HG03066 (cell line): Measurements from ENCODE around the gene SNAPC2.

ENCODE experiments used
- ATAC-seq: cut with Tn5 transposase; IDR thresholded peaks from one replicate; pipeline ENCODE4 v1.9.1; 2021; ENCODE audit warnings: low read depth; ENCODE audit not compliant: unreplicated experiment

SNAPC2 gene

DNA sequence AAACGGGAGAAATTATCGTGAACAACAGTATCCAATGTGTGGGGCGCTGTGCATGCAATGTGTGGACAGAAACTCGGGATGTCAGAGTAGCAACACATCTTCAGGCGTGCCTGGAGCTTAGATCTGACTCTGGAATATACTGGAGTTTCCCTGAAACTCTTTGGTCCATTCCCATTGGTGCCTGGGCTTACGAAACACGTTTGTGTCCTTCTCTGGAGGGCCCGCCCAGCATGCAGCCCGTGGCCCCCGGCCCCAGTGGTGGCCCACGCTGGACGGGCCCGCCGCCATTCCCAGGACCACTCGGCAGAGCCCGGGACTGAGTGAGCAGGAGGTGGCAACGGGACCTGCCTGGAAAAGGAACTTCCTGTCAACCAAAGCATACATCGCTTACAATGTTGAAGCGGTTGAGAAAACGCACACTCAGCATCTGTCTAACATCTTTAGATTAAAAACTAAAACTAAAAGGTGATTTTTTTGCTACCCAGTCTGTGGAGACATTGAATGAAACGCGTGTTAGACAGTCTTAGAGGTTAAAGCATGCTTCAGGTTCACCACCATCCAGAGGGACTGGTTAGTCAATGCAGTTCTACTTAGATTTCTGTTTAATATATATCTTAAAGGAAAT lies 42.6 kb downstream of the SNAPC2 start:
- ATAC-seq, result no peak

DNA sequence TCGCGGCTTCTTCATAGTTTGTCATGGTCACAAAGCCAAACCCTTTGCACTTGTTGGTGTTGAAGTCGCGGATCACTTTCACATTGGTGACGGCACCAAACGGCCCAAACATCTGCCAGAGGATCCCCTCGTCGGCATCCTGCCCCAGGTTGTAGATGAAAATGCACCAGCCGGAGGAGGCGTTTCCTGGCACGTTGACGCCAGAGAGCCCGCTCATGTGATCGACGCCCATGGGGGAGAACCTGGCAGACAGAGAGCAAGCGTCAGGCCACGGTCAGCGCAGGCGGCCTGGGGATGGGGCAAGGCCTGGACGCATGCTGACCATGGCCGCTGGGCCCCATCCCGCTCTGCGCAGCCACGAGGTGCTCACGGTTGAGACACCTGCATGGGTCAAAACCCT lies 43.4 kb downstream of the SNAPC2 start:
- ATAC-seq, result no peak

DNA sequence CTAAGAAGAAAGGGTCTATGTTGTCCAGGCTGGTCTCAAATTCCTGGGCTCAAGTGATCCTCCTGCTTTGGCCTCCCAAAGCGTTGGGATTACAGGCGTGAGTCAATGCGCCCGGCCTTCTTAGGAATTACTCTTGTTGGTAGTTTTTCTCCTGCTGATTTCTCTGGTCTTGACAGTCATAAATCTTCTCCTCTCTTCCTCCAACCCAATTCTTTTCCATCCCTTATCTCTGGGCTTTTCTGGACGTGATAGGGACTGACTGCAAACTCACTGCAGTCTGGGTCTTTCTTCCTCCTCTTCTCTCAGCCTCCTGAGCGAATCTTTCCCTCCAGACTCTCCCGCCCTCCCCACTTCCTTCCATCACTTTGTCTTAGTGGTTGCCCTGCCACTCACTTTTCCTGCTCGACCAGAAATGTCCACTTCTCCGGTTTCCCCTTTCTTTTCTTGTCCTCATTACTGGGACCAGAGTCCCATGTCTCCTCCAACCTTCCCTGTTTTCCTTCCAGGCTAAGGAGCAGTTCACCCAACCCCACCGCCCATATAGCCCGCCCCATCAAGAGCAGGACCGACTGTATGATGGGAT lies 45.2 kb downstream of the SNAPC2 start:
- no peak for ATAC-seq

DNA sequence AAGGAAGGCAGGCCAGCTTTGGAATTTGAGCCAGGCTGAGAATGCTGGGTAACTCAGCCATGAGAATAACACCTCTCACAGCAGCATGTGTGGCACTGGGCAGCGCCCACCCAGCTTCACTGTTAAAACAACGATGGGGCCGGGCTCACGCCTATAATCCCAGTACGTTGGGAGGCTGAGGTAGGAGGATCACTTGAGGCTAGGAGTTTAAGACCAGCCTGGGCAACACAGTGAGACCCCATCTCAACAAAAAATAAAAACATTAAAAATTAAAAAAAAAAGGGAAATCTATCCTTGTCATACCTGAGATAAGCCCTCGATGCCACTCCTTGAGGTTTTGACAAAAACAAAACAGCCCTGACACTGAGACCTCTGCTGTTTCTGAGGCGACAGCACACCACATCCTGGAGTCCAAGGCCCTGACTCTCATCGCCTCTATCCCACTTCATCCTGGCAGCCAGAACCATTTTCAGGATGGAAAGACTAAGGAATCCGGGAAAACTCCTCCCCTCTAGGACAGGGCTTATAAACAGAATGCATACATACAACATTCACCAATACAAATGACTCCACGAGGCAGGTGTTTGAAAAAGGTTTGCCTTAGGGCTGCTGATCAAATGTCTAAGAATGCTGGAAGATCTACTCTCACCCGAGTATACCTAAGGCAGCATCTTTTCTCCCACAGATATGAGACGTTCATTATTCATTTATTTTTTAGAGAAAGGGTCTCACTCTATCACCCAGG lies 46.0 kb downstream of the SNAPC2 start:
- ATAC-seq, result no peak

DNA sequence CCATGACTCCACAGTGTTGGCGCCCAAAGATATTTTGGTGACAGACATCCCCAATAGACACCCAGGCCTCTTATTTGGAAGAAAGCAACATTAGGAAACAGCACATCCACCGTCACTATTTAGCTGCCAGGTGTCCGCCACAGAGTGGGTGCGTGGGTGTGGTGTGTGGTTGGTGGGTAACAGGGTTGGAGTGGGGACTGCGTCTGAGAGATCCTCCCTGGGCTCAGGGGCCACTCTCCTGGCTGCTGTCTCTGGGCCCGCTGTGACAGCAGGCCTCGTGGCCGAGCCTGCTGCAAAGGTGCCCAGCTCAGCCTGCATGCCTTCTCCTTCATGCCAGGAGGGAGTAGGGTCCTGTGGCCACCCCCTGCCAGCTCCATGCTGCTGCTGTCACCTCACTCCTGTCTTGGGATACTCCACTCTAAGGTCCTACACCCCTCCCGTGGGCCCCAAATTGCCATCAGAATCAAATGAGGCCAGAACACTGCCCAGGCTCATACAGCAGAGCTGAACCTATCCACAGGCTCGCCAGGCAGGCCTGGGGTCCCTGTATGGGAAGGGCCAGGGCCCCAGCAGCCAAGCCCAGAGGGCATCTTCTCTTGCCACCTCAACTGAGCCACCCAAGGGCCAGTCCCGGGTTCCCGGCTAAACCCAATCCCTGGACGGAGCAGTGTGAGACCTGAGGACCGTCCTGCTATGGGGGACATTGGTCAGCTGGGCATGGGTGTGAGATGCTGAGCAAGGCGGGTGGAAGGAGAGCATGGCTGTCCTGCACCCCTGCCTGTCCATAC lies 48.1 kb downstream of the SNAPC2 start:
- ATAC-seq, result no peak

DNA sequence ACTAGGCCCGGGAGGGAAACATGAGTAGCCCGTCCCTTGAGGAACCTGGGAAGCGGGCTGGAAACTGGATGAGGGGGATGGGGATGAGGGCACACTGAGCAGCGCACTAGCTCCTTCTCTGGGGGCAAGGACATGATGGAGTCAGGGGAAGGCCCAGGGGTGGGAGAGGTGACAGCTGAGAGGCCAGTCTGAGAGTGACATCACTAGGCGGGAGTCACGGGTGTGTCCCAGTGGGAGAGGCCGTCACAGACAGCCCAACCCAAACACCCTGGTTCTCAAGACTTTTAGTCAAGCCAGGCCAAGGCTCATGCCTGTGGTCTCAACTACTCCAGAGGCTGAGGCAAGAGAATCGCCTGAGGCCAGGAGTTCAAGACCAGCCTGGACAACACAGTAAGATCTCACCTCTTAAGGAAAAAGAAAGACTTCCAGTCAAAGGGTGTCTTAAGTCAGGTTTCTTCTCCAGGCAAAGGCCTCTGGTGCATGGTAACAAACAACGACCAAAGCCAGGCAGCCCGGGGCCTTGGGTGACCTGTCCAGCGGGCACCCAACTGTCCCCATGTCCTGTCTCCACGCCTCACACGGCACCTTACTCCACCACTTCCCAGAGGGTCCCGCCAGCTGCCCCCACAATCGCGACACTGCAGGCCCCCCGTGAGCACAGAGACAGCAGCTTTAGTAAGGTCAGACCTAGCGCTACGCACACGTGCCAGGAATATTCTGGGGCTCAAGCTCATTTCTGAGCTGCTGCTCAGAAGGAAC lies 48.8 kb downstream of the SNAPC2 start:
- ATAC-seq, result no peak

DNA sequence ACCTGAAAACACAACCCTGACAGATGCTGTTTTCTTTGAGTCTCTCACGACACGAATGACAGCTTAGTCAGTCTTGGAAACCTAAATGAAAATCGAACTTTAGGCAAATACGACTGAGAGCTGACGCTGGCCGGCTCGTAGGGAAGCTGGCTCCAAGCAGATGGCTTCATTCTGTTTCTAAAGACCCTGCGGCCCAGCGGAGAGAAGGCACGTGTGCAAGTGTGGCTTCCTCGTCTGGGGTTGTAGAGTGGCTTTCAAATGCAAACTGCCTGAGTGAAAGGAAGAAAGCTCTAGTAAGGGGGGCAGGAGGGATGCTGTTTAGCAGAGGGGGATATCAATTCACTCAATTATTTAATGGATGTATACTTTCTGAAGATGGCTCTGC lies 49.4 kb downstream of the SNAPC2 start:
- ATAC-seq, result no peak

DNA sequence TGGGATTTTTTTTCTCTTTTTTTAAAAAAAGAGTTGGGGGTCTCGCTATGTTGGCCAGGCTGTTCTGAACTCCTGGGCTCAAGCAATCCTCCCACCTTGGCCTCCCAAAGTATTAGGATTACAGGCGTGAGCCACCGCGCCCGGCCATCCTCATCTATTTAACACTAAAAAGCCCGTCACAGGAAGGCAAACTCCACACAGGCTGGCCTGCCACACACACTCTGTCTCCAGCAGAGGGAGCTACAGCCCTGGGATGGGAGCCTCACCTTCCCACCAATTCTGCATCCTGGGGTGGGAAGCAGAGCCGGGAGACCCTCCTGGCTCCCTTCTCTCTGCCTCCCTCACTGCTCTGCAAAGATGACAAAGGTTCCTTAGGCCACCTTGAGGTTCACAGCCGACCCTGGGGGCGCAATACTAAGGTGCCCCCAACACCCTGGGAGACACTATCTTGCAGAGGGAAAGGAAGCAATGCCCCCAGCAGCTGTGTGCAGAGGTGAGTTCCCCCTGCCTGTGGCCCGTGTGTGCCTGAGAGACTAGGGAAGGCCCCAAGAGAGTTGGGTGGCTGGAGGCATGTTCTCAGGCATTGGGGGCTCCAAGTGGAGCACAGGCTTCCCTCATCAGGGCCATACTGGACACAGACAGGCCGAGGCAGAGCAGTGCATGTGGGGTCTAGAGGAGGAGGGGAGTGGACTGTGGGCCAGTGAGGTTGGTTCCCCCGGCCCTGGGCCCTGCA lies 50.7 kb downstream of the SNAPC2 start:
- no peak for ATAC-seq

DNA sequence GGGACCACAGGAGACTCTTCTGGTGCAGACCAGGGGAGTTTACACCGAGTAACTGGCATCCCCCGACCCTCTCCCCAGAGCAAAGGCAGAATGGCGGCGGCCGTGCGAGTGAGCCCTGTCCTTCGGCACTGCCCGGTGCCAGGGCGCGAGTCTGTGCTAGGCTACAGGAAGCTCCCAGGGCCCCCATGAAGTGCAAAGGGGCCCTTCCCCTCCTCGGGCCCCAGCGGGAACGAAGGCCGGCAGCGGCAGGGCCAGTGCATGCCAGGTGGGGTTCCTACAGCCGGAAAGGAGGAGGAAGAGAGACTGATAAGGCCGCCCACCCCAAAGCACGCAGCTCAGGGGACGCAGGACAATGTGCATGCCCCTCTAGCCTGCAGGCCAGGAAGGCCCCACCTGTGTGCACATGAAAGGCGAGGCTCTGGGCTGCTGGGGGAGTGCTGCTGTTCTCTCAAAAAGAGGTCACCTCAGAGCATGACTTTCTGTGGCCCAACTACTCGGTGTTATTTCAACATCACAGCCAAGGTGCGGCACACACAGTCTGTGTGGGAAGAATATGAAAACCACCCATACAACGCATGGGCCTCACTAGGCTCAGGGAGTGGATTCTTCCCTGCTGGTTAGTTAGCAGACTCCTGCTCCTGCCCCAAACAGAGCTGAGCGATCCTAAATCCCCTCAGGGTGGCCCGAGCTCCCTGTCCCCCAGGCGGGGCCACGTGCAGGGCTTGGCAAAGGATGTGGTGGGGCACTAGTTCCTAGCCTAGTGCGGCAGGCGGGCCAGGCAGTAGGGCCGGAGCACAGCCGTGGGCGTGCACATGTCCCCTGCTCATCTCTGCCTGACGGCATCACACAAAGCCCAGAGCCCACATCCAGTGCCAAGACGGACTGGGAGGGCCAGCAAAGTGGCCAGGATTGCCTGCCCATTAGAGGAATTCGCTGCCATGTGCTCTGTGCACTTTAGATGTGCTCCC lies 51.7 kb downstream of the SNAPC2 start:
- ATAC-seq, result no peak
